ENCODE measurements around the gene UMAD1.

The UMAD1 gene

DNA sequence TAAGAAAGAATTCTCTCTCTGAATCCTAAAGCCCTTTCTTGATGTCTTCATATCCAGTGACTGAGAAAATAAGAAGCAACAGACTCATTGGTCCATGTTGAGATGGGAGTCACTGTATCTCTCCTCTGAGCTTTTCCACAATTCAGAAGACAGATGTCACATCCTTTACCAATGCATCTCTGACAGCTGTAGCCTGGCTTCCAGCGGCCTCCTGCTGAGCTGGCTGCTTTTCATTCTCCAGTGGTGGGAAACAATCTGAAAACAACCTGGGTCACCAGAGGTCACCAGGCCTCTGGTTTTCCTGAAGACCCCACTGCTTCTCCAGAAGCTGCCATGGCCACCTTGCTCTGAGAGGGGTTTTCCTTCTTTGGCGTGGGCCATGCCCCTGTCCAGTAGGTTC lies 96.1 kb downstream of the UMAD1 start:
- no peak for DNase-seq

DNA sequence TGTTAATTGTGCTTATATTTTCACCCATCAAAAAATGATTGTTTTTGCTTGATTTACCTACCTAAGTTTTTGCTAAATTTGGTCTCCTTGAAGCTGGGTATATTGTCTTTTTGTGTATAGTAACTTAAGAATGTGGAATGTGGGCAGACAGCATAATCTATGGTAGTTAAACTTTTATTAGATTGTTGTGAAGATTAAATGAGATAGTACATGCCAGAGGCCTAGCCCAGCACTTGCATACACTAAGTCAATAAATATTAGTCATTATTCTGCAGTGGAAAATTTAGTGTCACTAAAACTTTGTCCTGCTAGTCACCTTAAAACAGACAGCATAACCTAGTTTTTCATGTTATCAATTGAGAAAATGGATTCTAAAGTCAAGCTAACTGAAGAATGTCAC lies 97.1 kb downstream of the UMAD1 start:
- no peak for DNase-seq

DNA sequence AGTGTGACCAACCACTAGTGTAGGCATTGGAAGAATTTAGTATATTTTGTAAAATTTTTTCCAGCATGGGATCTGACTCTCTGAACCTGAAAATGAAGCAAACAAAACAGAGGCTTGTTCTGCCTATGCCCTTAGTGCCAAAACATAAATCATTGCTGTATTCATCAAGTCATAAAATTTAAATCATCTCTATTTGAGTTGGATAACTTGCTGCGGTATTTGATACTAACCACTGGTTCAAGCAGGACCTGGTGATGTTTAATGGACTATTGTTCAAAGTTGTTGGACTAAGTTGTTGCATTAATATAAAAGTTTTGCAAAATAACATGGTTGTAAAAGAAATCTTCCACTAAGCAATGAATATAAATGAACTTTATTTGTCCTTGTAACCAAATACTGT lies 97.6 kb downstream of the UMAD1 start:
- no peak for DNase-seq

DNA sequence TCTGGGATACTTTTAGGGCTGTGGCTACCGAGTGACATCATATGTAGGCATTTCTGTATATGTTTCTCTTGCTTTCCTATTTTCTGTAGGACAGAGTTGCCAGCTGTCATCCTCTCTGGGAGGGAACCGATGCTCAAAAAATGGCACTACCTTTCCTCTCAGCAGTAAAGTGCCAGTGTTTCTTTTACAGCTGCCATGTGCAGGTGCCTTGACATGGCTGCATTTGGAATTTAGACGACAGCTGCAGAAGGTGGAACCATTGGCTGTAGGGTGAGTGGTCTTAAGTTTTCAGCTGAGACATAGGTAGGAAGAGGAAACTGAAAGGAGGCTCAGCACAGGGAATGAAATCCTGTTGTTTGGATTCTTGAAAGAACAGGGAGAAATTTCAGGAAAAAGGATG lies 98.1 kb downstream of the UMAD1 start:
- no peak for DNase-seq

DNA sequence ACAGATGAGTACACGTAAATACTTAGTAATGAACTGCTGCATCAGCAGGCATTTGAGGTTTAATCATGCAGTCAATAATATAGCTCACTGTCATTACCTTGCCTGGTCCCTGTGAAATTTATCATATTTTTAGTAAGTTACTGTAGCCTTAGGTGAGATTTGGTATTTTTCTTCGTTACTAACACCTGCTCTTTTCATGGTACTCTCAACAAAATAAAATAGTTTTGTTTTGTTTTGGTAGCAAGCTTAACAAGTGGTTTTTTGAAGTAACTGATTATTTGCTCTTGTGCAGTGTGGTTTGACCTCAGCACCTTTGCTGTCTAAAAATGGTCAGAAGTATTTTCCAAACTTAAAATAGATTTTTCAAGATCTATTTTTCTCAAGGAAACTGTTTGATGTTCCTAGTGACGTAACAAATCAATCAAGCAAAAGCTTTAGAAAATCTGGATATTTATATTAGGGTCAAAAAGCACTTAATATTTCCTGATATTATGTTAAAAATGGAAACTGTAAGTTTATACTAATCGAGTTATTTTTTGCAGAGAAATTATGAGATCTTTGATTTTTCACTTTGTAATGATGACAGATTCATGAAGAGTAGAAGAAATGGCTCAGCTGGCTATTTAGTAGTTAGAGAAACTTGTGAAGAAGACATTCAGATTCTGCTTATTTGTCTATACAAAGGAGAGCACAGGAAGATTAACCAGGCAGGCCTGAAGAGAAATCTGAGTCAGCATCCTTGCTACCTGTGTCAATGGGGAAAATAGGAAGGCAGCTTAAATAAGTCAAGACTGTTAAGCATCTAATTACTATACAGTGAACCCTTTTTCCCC lies 98.9 kb downstream of the UMAD1 start:
- DNase-seq = no peak

DNA sequence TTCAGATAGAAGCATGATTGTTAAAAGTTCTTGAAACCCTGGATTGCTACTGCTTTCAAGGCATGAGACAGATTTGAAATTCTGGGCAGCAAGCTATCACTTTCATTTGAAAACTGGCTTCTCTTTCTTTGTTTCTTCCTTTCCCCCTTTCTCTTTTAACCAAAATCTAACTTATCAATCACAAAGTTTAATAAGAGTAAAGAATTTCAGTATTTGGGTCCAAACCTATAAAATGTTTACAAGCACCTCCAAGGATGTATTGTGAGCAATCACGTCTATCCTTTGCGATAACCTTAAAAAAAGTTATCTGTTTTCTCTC lies 99.4 kb downstream of the UMAD1 start:
- no peak for DNase-seq

DNA sequence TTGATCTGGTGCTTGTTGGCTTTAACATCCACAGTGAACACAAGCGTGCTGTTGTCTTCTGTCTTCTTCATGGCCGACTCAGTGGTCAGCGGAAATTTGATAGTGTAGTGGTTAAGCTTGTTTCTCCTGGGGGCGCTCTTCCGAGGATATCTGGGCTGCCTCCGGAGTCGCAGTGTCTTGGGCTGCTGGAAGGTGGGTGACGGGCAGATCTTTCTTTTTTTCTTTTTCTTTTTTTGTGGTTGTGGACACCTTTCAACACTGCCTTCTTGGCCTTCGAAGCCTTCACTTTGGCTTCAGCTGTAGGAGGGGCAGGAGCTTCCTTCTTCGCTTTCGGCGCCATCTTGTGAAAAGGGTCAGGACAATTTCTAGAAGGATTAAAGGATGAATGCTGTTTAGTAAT lies 101.7 kb downstream of the UMAD1 start:
- DNase-seq = no peak

DNA sequence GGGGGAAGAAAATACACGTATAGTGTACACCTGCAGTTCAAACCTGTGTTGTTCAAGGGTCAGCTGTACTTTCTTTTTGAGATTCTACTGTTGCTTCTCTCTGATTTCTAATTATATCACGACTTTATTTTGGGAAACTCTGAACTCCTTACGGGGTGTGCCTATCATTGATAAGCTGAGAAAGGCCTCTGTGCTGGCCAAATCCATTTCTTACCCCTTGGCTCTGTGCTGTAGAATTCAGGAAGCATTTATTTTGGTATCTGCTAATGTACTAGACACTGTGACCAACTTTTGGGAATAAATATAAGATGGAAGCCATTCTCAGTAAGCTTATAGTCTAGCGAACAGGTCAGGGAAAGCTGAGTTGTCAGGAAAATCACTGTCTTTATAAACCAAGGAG lies 104.7 kb downstream of the UMAD1 start:
- DNase-seq = no peak

DNA sequence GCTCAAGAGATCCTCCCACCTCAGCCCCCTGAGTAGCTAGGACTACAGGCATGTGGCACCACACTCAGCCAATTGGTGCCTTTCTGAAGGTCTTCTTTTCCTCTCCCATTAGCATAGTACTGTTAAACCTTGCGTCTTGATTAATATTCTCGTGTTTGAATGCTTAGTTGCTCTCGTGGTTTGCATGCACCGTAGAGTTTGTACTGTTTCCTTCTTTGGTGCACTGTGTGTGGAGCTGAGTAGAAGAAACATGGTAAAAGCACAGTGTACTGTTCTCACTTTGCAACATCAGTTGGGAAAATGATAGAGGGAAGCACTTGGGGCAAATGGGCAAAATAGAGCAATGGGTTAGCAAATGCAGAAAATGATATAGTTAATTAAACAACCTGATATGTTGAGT lies 105.4 kb downstream of the UMAD1 start:
- no peak for DNase-seq

DNA sequence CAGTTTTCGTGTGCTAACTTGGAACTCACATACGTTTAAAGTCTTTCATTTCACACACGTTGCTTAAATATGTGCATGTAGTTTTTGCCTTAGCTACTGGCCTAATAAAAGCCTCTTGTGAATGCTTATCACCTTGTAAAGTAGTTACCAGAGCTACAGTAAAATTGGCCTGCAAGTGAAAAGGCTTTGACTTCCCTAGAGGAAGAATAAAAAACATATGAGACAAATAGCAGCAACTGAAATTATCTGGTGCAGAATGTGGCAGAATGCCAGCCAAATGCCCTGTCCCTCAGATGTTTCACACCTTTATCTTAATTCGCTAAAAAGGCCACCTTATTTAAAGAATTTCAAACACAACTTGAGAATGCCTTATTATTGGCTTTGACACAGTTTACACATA lies 105.9 kb downstream of the UMAD1 start:
- DNase-seq = no peak

DNA sequence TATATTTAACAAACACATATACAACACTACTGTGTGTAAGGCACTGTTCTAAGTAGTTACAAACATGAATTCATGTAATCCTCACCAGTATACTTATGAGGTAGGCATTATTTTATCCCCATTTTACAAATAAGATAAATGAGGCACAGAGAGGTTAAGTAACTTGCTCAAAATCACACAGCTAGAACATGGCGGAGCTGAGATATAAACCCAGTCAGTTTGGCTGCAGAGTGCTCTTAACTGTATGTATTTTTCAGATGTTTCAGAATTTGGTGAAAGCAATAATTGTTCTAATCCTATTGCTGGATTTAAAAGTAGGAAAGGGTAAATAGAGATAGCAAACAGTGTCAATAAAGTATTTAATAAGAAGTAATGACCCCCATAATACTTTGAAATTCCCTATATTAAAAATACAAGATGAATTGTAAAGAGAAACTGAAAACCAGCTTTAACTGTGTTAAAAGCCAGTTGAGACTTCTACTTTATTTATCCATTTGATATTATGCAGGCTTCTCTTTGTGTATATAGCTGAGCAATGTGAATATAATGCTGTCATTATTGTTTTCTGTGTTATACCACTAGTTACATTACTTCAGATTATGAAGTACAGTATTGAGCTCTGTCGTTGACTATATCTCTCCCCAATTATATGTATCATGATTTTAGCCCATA lies 110.2 kb downstream of the UMAD1 start:
- DNase-seq = no peak

DNA sequence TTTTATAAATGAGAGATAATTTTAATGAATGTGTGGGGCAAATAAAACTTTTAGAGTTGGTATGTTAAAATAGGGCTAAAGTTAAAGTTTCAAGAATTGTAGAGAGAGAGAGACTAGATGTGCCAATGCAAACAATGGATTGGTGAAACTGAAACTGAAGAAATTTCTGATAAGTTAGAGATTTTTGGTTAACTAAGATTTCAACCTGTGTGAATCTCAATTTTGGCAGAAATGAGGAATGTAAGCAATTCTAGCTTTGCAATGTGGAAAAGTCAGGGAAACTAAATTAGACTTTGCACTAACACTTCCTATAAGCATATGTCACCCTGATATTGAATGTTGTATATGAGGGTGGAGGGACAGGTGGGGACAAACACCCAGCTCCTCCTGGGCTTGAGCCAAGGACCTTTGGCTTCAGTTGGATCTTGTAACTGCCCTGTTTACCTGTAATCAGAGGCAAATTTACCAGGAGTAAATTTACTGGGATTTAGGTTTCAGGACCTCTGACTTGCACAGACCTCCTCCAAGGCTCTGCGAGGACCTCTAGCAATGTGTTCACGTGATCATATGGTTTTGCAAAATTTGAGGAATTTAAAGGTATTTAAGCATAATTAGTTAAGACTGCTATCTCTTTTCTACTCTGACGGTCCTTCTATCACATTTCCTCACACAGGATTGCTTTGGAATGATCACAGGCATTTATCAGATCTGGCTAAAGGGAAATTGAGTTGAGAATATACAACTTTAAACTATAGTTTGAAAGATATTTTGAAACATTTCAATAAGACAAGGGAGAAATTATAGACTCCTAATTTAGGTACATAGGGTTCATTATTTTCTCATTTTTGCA lies 110.9 kb downstream of the UMAD1 start:
- DNase-seq = no peak

DNA sequence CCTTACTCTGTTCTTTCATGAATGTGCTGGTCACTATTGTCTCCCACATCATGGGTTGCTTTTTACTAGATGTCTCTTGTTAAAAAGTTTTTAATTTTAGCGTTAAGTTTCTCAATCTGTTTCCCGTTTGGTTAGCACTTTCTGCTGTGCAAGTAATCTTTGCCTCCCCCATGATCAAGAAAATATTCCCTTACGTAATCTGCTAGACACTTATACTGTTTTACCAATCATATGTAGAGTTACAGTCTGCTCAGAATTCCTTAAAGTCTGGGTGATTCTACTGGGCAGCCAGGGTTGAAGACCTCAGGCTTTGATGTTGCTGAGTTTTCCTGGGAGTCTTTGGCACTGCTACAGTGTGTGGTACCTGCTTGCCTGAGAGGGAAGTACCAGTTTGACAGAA lies 116.0 kb downstream of the UMAD1 start:
- DNase-seq = no peak

DNA sequence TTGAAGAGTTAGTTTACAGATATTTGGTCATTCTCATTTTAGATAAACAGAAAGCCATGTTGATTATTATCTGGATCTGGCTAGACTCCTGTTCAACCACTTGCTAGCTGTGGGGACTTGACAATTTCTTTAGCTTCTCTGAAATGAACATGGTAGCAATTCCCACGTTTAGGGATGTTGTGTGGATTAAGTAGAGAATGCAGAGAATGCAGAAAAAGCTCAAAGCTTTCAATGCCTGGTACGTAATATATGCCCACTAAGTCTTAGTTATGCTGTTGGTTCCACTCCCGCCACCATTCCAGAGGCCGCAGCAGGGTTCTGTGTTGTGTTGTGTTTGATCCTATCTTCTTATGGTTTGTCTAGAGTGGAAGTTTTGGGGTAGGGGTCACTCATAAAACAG lies 117.0 kb downstream of the UMAD1 start:
- no peak for DNase-seq

DNA sequence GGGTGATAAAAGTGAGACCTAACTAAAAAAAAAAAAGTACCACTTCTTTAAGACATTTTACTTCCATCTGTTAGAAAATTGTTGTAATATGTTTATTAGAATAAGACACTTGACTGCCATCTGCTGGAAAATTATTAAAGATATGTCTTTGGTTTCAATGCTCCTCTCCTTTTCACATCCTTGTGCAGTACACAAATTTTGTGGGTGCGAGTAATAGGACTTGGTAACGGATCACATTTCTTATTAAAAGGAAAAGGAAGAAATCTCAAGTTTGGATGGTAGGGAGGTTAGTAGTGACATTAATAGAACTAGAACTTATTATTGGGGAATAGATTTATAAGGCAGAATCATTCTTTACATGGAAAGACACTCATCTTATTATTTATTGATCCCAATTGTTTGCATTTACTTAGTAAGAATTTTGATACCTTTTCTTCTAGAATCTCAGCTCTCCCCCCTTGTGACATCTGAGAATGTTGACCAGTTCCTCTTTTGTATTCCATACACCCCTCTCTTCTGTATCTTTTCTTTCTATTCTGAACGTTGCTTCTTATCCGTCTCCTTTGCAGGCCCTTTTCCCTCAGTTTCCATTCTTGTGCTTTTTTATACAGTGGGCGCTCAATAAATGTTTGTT lies 120.9 kb downstream of the UMAD1 start:
- no peak for DNase-seq

DNA sequence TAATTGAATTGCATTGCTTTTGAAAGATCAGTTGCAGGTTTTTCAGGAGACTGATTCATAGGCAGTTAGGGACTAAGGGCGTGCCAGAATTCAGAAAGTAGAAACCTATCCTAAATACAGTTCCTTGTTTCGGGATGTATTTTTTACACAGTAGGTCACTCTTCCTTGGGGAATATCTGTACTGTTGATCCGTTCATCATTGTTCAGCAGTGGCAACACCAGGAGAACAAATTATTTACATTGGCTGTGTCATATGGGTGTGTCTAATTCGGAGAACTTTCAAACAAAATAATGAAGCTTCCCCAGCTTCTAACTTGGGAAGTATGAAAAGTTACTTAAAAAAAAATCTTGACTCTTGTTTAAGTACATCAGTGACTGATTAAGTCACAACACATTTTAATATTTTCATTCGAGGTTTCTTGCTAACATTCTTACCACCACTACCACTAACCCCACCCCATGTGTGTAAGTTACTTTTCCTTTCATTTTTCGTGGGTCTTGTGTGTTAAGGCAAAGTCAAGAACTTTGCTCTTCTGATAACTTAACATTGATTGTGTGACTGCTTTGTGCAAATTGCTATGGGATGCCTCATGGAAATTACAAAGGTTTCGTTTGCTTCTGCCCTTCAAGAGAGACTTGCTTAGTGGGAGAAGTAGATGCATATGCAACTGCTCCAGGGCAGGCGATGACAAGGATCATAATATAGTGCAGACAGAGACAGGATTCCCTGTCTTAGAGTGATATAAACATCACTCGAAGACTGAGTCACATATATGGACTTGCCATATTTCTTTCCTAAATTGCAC lies 121.6 kb downstream of the UMAD1 start:
- DNase-seq = no peak

DNA sequence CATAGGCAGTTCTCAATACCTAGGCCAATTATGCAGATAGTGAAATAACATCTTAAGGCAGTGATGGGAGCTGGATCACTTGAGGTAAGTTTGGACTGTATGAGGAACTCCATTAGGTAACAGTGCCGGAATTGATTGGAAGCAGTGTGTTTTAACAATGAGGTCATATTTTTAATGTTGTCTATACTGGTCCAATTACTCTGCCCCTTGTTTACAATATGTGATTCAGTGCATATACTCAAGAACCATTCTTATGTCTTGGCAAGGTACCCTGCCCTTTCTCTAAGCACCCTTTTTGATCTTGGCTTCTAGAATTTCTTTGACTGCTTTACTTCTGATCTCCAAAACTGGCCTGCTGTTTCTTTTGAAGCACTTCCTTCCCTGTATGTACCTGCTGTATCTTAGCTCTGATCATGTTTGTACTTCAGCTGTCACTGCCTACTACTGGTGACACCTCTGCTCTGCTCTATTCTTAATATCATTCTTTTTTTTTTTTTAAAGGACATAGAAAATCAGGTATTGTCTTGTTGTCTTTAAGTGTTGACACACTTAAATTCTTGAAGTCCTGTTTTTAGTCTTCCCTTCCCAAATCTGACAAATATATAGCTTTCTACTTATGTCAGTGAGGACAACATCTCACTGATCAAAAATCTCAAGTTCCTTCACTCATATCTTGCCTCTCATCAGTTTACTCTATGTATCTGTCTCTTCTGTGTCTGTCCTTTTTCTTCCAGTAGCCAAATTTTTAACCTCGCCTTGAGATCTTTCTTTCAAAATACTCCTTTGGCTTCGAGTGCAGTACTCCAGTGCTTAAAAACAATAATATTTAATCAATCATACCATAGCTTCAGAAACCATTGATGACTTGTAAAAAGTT lies 124.2 kb downstream of the UMAD1 start:
- no peak for DNase-seq

DNA sequence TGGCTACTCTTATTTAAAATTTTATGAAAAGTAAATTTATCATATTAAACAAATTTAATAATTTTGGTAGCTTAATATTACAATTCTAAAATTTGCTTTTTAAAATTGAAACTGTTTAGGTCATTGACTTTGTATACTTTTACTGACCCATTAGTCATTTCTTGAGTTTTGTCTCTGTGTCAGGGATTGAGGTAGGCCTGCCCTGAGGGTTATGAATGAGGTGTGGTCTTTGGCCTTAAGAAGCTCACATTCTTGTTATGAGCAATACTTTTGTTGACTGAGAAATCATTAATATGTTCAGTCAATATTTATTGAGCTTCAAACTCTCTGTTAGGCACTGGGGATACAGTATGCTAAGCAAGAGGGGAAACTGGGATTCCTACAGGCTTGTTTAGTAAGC lies 124.9 kb downstream of the UMAD1 start:
- DNase-seq = no peak

DNA sequence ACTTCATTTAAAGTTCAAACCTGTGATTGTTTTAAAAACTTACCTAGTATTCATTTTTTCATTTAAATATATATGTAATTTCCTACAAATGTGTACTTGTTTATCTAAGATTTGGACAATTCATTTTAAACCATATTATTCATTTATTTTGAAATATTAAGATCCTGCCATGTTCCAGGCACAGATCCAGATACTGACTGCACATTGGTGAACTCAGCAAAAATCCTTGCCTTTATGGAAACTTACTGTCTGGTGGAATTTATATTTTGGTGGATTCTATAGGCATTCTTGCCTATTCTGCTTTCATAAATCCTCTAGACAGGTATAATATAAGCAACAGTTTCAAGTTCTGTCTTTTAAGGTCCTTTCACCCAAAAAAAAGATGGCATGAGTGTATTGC lies 126.1 kb downstream of the UMAD1 start:
- no peak for DNase-seq

DNA sequence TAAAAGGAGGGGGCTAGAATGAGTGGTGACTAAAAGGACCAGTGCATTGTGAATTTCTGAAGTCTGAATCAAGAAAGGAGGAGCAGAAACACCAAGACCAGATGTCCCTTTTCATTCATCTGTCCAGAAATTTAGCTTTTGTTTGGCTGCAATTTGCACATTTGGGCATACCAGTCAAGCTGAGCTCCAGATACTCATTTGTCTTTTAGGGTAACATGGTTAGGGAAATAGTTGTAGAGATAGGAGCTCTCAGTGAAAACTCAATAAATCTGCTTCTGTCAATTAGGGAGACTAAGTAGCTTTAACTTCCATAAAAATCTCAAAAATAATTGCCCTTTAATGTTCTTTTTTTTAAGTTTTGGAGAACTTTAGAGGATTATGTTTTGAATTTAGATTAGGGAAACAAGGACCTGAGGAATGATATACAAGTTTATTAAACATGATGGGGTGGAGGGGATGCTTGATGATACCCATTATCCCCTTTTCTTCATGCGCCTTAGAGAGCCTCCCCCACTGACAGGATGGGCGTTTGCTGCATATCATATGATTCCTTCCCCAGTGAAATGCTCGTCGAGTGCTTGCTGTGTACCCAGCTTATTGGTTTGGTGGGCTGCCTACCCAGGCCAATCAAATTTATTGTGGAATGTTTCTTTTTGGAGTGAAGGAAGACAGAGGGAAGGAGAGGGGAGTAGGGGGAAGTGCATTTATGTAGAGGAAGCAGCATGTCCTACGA lies 128.6 kb downstream of the UMAD1 start:
- DNase-seq = no peak
